GM19035 (cell line): Measurements from ENCODE around the gene CNN1.

ENCODE experiments used
- ATAC-seq: cut with Tn5 transposase; IDR thresholded peaks from one replicate; pipeline ENCODE4 v1.9.1; 2021; ENCODE audit not compliant: unreplicated experiment

Gene CNN1

GRCh38 chr19:11538232-11539036 is at the start of gene CNN1:
Gene CNN1 (plus strand): TSS chr19:11538851. CDS start chr19:11538928, 77 bp downstream.
- ATAC-seq = no peak

GRCh38 chr19:11489378-11489777 is 49.3 kb upstream of the CNN1 start:
- ATAC-seq = no peak

GRCh38 chr19:11494634-11495285 is 43.9 kb upstream of the CNN1 start:
- ATAC-seq = no peak

- ATAC-seq = no peak
Observed at GRCh38 chr19:11495481-11495880, 43.2 kb upstream of the CNN1 start.

GRCh38 chr19:11495885-11496284 is 42.8 kb upstream of the CNN1 start:
- ATAC-seq = no peak

- no peak for ATAC-seq
Observed at GRCh38 chr19:11496391-11497163, 42.1 kb upstream of the CNN1 start.

- ATAC-seq = no peak
Observed at GRCh38 chr19:11499220-11499726, 39.4 kb upstream of the CNN1 start.

- no peak for ATAC-seq
Observed at GRCh38 chr19:11499890-11500420, 38.7 kb upstream of the CNN1 start.

- no peak for ATAC-seq
Observed at GRCh38 chr19:11504502-11505031, 34.1 kb upstream of the CNN1 start.

- ATAC-seq = peak; percentile 89
Observed at GRCh38 chr19:11505032-11505503, 33.6 kb upstream of the CNN1 start.

GRCh38 chr19:11505504-11506100 is 33.0 kb upstream of the CNN1 start, which contains the start of gene ZNF653:
Gene ZNF653 (minus strand): TSS chr19:11505839. CDS start chr19:11505786, 53 bp downstream.
- ATAC-seq = peak; percentile 56

GRCh38 chr19:11506101-11506555 is 32.5 kb upstream of the CNN1 start:
- ATAC-seq = peak; percentile 36

- no peak for ATAC-seq
Observed at GRCh38 chr19:11506967-11507366, 31.7 kb upstream of the CNN1 start.

- ATAC-seq = no peak
Observed at GRCh38 chr19:11507370-11508078, 31.1 kb upstream of the CNN1 start.

GRCh38 chr19:11510444-11510843 is 28.2 kb upstream of the CNN1 start:
- no peak for ATAC-seq

GRCh38 chr19:11513946-11514345 is 24.7 kb upstream of the CNN1 start:
- ATAC-seq = no peak

- ATAC-seq = no peak
Observed at GRCh38 chr19:11519138-11519537, 19.5 kb upstream of the CNN1 start.

GRCh38 chr19:11528551-11529341 is 9.9 kb upstream of the CNN1 start, which contains the start of gene ECSIT:
Gene ECSIT (minus strand): TSS chr19:11529134. CDS start chr19:11519170, 9,964 bp downstream.
- peak; percentile 95 for ATAC-seq

- ATAC-seq = no peak
Observed at GRCh38 chr19:11530432-11530831, 8.2 kb upstream of the CNN1 start.
